Activated CD4-positive, alpha-beta T cell treated with anti-CD3 and anti-CD28 coated beads for 48 hours (primary cell): ENCODE data around the gene DHODH.
"Not testable (repeated sequence)": the region's sequence is repeated elsewhere in the genome, so short reads cannot be mapped to it uniquely, and the experiment has no call there.

Experiments used
- DNase-seq: peaks from one replicate; pipeline ENCODE4 v3.0.0-alpha.2; 2020

Gene DHODH

DNA sequence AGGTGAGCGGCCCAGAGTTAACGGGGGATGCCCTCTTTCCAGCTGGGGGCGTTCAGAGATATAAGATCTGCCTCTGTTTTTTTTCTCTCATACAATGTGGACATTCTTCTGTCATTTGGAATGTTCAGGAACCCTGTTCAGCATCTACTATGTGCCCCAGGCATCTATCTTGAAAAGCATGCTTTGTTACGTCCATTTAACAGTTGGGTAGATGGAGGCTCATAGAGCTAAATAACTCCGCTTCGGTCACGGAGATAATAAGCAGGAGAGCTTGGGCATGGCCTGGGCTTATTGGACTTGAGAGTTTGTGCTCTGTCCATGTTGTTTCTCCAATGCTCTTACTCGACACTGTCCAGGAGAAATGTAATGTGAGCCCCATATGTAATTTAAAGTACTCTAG, 6.1 kb downstream of the DHODH start:
- DNase-seq: no peak

DNA sequence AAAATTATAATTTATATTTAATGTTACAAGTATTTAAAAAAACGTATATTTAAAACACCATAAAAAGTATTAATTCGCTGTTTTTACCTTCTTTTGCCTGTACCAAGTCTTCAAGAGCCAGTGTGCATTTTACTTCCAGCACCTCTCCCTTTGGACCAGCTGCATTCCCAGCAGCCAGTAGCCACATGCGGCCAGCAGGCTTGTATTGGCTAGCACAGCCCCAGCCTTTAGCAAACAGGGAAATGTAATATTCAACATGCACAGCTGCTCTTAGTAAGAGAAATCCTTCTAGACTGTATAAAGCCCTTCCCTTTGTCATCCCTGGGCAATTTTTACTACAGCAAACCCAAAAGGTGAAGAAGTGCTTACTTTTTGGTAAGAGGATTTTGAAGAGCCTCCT, 6.6 kb downstream of the DHODH start:
- no peak for DNase-seq

DNA sequence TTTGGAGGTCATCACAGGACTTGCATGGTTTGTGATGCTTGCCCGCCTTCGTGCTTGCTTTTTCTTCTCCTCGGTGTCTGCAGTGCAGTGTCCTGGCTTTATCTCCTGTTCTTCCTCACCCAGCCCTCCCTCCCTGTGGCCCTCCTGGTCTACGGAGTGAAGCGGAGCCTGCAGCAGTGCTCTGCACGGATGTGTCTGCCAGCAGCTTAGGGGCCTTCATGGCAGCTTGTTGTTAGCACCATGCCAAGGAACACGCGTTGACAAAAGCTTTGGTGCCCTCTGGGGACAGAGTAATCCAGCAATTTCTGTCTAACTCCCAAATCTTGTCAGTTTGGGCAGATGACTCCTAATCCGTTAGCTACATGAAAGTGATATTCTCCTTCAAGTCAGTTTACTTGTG, 9.9 kb downstream of the DHODH start:
- DNase-seq: no peak

DNA sequence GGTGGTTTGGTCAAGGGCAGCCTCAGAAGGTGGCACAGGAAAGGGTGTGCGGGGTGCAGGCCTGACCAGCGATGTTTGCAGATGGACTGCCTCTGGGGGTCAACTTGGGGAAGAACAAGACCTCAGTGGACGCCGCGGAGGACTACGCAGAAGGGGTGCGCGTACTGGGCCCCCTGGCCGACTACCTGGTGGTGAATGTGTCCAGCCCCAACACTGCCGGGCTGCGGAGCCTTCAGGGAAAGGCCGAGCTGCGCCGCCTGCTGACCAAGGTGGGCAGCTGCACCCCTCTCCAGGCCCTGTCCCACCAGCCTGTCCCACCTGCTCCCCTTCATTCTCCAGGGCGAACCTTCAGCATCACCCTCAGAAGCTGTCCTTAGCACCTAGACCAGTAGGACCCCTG, 12.5 kb downstream of the DHODH start:
- DNase-seq: no peak

GRCh38 chr16:72022127-72022526, 13.6 kb downstream of the DHODH start:
- no peak for DNase-seq

GRCh38 chr16:72023962-72024361, 15.4 kb downstream of the DHODH start:
- no peak for DNase-seq

GRCh38 chr16:72024862-72025382, 16.4 kb downstream of the DHODH start:
- no peak for DNase-seq

- DNase-seq: no peak
These were observed 17.0 kb downstream of the DHODH start for GRCh38 chr16:72025404-72026114.

GRCh38 chr16:72027669-72028378, 19.3 kb downstream of the DHODH start:
- DNase-seq: no peak

DNA sequence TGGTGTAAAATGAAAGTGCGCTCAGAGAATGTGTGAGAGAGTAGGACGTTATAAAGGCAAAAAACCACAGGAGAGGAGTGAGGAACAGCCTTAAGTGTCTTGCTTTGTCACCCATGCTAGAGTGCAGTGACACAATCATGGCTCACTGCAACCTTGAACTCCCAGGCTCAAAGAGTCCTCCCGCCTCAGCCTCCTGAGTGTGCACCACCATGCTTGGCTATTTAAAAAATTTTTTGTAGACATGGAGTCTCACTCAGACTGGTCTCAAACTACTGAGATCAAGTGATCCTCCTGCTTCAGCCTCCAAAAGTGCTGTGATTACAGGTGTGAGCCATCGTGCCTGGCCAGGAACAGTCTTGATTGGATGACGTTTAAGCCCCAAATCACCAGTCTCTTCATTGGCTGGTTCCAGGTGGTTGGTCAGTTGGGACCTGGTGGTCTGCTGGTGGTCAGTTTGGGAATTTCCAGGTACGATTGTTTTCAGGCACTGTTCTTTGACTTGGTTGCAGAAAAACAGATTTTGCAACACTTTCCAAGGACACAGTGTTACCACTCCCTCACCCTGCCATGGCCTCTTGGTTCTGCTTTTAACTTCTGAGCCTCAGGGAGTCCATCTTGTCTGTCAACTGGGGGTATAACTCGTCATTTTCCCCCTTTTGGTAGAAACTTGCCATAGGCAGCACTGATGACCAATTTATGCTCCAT, 21.2 kb downstream of the DHODH start:
- no peak for DNase-seq

GRCh38 chr16:72033437-72033836, 24.9 kb downstream of the DHODH start:
- no peak for DNase-seq

DNA sequence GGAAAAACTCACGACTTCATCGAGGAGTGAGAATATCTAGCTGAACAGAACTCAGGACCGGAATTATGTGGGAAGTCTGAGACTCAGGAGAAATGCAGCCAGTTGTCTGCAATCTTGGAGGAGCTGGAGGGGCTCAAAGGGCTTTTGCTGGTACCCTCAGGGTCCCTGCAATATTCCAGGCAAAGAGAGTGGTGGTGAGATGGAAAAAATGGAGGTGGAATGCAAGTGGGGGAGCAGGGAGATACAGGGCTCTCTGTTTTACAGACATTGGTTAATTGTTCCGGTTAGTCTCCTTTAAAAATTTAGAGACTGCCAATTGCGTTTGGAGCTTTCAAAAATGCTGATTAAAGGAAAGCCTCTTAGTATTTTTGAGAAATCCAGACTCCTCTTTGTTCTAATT, 27.6 kb downstream of the DHODH start:
- DNase-seq: no peak

GRCh38 chr16:72042157-72042660, 33.7 kb downstream of the DHODH start:
- no peak for DNase-seq

DNA sequence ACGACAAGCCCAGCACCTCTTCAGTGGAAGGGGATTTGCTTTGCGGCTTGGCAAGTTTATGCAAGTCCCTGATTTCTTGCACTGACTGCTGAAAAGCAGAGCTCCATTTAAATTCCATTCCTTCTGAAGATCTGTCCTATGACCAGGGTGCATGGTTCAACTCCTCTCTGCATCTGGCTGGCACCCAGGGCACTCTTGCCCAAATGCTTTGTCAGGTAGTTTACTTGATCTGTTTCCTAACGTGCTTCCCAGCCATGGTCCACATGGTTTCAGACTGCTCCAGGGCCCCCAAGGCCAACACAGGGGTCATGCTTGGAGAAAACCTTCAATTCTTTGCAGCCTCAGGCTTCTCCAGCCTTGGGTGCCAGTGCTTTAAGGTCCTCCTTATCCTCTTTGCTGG, 34.5 kb downstream of the DHODH start:
- DNase-seq: no peak

DNA sequence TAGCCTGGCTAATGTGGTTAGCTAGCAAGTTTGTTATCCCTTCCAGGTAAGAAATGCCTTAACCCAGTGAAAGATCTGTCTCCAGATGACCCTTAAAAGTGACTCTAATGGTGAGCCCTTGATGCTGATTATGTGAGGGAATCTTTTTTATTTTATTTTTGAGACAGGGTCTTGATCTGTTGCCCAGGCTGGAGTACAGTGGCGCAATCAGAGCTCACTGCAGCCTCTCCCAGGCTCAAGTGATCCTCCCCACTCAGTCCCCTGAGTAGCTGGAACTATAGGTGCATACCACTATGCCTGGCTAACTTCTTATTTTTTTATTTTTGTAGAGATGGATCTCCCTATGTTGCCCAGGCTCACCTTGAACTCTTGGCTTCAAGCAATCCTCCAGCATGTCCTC, 35.0 kb downstream of the DHODH start:
- no peak for DNase-seq

GRCh38 chr16:72044296-72044695, 35.8 kb downstream of the DHODH start:
- no peak for DNase-seq

GRCh38 chr16:72044825-72045359, 36.3 kb downstream of the DHODH start:
- no peak for DNase-seq

GRCh38 chr16:72049110-72049509, 40.6 kb downstream of the DHODH start:
- DNase-seq: no peak

DNA sequence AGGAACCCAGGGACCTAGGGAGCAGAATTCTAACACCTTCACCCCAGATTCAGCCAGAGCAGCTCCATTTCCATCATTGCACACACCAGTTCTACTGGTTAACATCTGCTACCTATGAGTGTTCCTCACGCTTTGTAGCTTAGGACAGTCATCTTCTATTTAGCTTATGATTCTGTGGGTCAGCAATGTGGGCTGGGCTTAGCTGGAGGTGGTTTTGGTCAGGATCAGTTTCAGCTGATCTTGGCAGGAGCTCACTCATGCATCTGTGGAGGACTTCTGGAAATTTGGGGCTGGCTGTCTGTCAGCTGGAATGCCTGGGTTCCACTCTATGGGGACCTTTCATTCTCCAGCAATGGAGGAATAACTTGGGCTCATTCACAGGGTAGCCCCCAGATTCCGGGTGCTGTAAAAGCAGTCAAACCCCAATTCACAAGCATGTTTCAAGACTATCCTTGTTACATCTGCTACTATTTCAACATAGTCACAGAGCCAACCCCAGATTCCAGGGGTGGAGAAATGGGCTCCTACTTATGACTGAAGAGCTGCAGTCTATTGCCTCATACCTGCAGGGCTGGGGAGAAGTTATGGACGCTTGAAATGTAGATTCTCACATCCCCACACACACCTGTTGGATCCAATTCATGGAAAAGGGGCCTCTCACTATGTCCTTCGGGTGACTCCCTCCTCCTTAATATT, 42.4 kb downstream of the DHODH start:
- no peak for DNase-seq

DNA sequence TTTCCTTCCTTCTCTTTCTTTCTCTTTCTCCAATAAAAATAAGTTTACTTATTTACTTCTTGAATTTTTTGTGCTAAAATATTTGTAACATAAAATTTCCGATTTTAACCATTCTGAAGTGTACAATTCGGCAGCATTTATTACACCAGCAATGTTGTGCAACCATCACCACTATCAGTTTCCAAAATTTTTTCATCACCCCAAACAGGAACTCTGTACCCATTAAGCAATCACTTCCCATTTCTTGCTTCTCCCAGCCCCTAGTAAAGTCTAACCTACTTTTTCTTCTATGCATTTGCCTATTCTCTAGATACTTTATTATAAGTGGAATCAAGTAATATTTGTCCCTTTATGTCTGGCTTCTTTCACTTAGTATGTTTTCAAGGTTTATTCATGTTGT, 43.3 kb downstream of the DHODH start:
- DNase-seq: no peak

GRCh38 chr16:72054254-72054847, 45.8 kb downstream of the DHODH start, which contains the start of gene HP:
Gene HP, plus strand, starts transcription at chr16:72054505. Its CDS starts 148 bp downstream, at chr16:72054653.
- not testable (repeated sequence) for DNase-seq

GRCh38 chr16:72055911-72056310, 47.4 kb downstream of the DHODH start:
- no peak for DNase-seq
